GM12878 (cell line): ENCODE measurements around the gene DOK1. TPM values are rescaled to one million over a fixed set of nuclear protein-coding genes. Genes with fewer than 3 reads are reported as not detected.

ENCODE experiments used
- ATAC-seq: fragments of 200-7000 bp; cut with Tn5 transposase; 3 replicates; pipeline ENCODE4 v1.9.1; 2020; ENCODE audit warnings: mild to moderate bottlenecking, moderate library complexity
- BruUV-seq: library from RNA; stranded (reverse); fragments of 400-500 nt; replicated peaks from 2 replicates; lab custom pipeline; 2021; lab: Mats Ljungman, UMichigan
- CTCF ChIA-PET: fragments of 300-600 bp; sonication (Branson Sonifier 250); formaldehyde crosslinking; extraction: SDS; loops from one replicate; lab custom pipeline; 2021; ENCODE audit warnings: inconsistent platforms; lab: Yijun Ruan, JAX
- POLR2A ChIA-PET: fragments of 350-600 bp; formaldehyde crosslinking; extraction: SDS; loops from one replicate; lab custom pipeline; 2021; ENCODE audit warnings: inconsistent platforms; lab: Charles Lee
- RAD21 ChIA-PET: fragments of 300-600 bp; sonication (Branson Sonifier 250); formaldehyde crosslinking; loops from one replicate; lab custom pipeline; 2023; ENCODE audit warnings: antibody characterized with exemption; ENCODE audit not compliant: unreplicated experiment; lab: Charles Lee
- SMC1A ChIA-PET: fragments of 300-600 bp; sonication (Branson Sonifier 250); formaldehyde crosslinking; loops from one replicate; lab custom pipeline; 2023; ENCODE audit not compliant: unreplicated experiment, uncharacterized antibody; lab: Charles Lee
- DNase-seq: peaks from one replicate; pipeline ENCODE4 v3.0.0-alpha.2; 2011; ENCODE audit warnings: low read depth, low spot score
- FAIRE-seq: peaks from 3 replicates; lab custom pipeline; 2011; peaks lifted over from hg19 to GRCh38; lab: Jason Lieb, UNC
- H2AFZ ChIP-seq: 2 replicates; pipeline ENCODE4 v1.6.0; 2011; ENCODE audit warnings: low read depth, low read length, control low read depth; ENCODE audit not compliant: control insufficient read depth
- H3K27ac ChIP-seq: 2 replicates; pipeline ENCODE4 v1.5.1; 2011; ENCODE audit warnings: control low read depth; ENCODE audit not compliant: control insufficient read depth, insufficient read depth
- H3K27me3 ChIP-seq, 2 experiments: replicated peaks in 1 of 2; 2 replicates each; pipeline versions ENCODE4 v1.6.0 to v1.6.1; 2011; ENCODE audit warnings: low read length in 1 of 2; ENCODE audit not compliant: control insufficient read depth in 2 of 2, insufficient read depth in 2 of 2
- H3K36me3 ChIP-seq, 2 experiments: 2 replicates each; pipeline ENCODE4 v1.5.1; 2011; ENCODE audit warnings: low read length in 1 of 2; ENCODE audit not compliant: control insufficient read depth in 2 of 2, insufficient read depth in 2 of 2
- H3K4me1 ChIP-seq: 2 replicates; pipeline ENCODE4 v1.6.1; 2011; ENCODE audit warnings: mild to moderate bottlenecking, low read length, moderate library complexity, mixed read lengths; ENCODE audit not compliant: control insufficient read depth, insufficient read depth
- H3K4me2 ChIP-seq: 2 replicates; pipeline ENCODE4 v1.6.0; 2011; ENCODE audit warnings: control low read depth; ENCODE audit not compliant: control insufficient read depth, insufficient read depth
- H3K4me3 ChIP-seq: fragments of 200-600 bp; sonication (generic); 2 replicates; pipeline ENCODE4 v1.5.1; 2016
- H3K79me2 ChIP-seq: 2 replicates; pipeline ENCODE4 v1.6.0; 2011; ENCODE audit warnings: low read length; ENCODE audit not compliant: control insufficient read depth, insufficient read depth
- H3K9ac ChIP-seq: 2 replicates; pipeline ENCODE4 v1.8.0; 2011; ENCODE audit warnings: low read length, control low read depth, mixed read lengths; ENCODE audit not compliant: control insufficient read depth, insufficient read depth
- H3K9me3 ChIP-seq: replicated peaks from 3 replicates; pipeline ENCODE4 v1.5.1; 2011; ENCODE audit warnings: mild to moderate bottlenecking, low read length; ENCODE audit not compliant: control insufficient read depth, insufficient read depth
- H4K20me1 ChIP-seq: 2 replicates; pipeline ENCODE4 v1.6.0; 2011; ENCODE audit not compliant: control insufficient read depth, insufficient read depth
- CBX3 ChIP-seq: fragments of 200-600 bp; sonication (generic); IDR thresholded peaks from 2 replicates; pipeline ENCODE4 v1.6.1; 2016; ENCODE audit warnings: low read depth, borderline replicate concordance
- E4F1 ChIP-seq: fragments of 450-650 bp; IDR thresholded peaks from 2 replicates; pipeline ENCODE4 v1.6.1; 2018; ENCODE audit warnings: borderline replicate concordance, mild to moderate bottlenecking; ENCODE audit not compliant: partially characterized antibody
- EGR1 ChIP-seq, 2 experiments: IDR thresholded peaks; 1 replicate in 1 of 2; 2 replicates in 1 of 2; pipeline ENCODE4 v1.6.1; 2011 to 2012; ENCODE audit warnings: low read depth in 2 of 2, low read length in 2 of 2, borderline replicate concordance in 1 of 2, mild to moderate bottlenecking in 1 of 2, moderate library complexity in 1 of 2
- FOS ChIP-seq: IDR thresholded peaks from 3 replicates; pipeline ENCODE4 v1.6.1; 2011; ENCODE audit warnings: borderline replicate concordance; ENCODE audit not compliant: insufficient read length; ENCODE audit errors: extremely low read depth
- FOXK2 ChIP-seq: fragments of 450-650 bp; IDR thresholded peaks from 2 replicates; pipeline ENCODE4 v1.6.1; 2017; ENCODE audit warnings: mild to moderate bottlenecking, moderate library complexity
- FOXM1 ChIP-seq: IDR thresholded peaks from 2 replicates; pipeline ENCODE4 v1.6.1; 2012; ENCODE audit warnings: low read depth, mild to moderate bottlenecking, inconsistent platforms, low read length, moderate library complexity
- MTA3 ChIP-seq: IDR thresholded peaks from 2 replicates; pipeline ENCODE4 v1.6.1; 2012; ENCODE audit warnings: low read length, inconsistent platforms, borderline replicate concordance
- NBN ChIP-seq: fragments of 450-650 bp; IDR thresholded peaks from 2 replicates; pipeline ENCODE4 v1.6.1; 2016
- NFIC ChIP-seq: IDR thresholded peaks from 2 replicates; pipeline ENCODE4 v1.6.1; 2012; ENCODE audit warnings: low read depth, mild to moderate bottlenecking, inconsistent platforms, low read length, moderate library complexity
- NFYB ChIP-seq: IDR thresholded peaks from 2 replicates; pipeline ENCODE4 v1.6.1; 2011; ENCODE audit warnings: low read depth, mild to moderate bottlenecking, low read length, improper control_type of control experiment, moderate library complexity; ENCODE audit not compliant: insufficient read depth
- NR2C2 ChIP-seq: IDR thresholded peaks from 2 replicates; pipeline ENCODE4 v1.6.1; 2011; ENCODE audit warnings: borderline replicate concordance, low read depth; ENCODE audit not compliant: control insufficient read depth, insufficient read length
- PKNOX1 ChIP-seq: fragments of 450-650 bp; IDR thresholded peaks from 2 replicates; pipeline ENCODE4 v1.6.1; 2016; ENCODE audit warnings: mild to moderate bottlenecking
- POLR2A ChIP-seq: IDR thresholded peaks from 2 replicates; pipeline ENCODE4 v1.6.1; 2011; ENCODE audit warnings: low read depth, mild to moderate bottlenecking, low read length
- STAT1 ChIP-seq: fragments of 450-650 bp; conservative IDR thresholded peaks from 2 replicates; pipeline ENCODE4 v1.6.1; 2014; ENCODE audit warnings: antibody characterized with exemption, mild to moderate bottlenecking
- STAT3 ChIP-seq: IDR thresholded peaks from 2 replicates; pipeline ENCODE4 v1.6.1; 2011; ENCODE audit warnings: low read depth, low read length, improper control_type of control experiment
- SUPT20H ChIP-seq: IDR thresholded peaks from 2 replicates; pipeline ENCODE4 v1.6.1; 2011; ENCODE audit warnings: low read depth, mild to moderate bottlenecking, low read length, moderate library complexity, borderline replicate concordance; ENCODE audit not compliant: control insufficient read depth
- ZSCAN29 ChIP-seq: fragments of 450-650 bp; IDR thresholded peaks from 2 replicates; pipeline ENCODE4 v1.6.1; 2017; ENCODE audit warnings: mild to moderate bottlenecking, moderate library complexity
- WGBS: methylation state at CpG from one replicate; pipeline ENCODE4 v1.1.6; 2016; ENCODE audit warnings: low lambda C conversion rate; ENCODE audit not compliant: insufficient replicate concordance, insufficient coverage; ENCODE audit errors: missing lambda C conversion rate; 5-methylcytosine and 5-hydroxymethylcytosine counted together
- in situ Hi-C: fragments of 300-500 bp; cut with MboI; formaldehyde crosslinking; loops from 9 replicates; pipeline ENCODE4 v1.14.3; 2018; ENCODE audit warnings: mixed read lengths
- intact Hi-C: fragments of 100-400 bp; cut with micrococcal nuclease; formaldehyde crosslinking; loops from one replicate; pipeline ENCODE4 v1.14.2; 2022; ENCODE audit not compliant: unreplicated experiment
- polyA plus RNA-seq, 11 experiments: library from polyadenylated mRNA; depleted of rRNA in 4 of 11; unstranded in 6 of 11; stranded (reverse) in 5 of 11; fragments of >200 nt; fragmentation: Nextera tagmentation in 4 of 11; fragmentation: Illumina TruSeq in 1 of 11; extraction: Ambion mirVana in 4 of 11; extraction: Trizol in 1 of 11; gene quantifications; 1 replicate in 1 of 11; 2 replicates in 10 of 11; pipeline versions ENCODE4 v1.2.1 to v1.2.3, GENCODE V29; 2011 to 2016; ENCODE audit warnings: inconsistent platforms in 2 of 11, missing spikeins in 2 of 11, low read depth in 1 of 11
- total RNA-seq, 4 experiments: library from RNA; depleted of rRNA in 3 of 4; stranded (reverse); fragments of >200 nt in 3 of 4; fragmentation: Illumina TruSeq in 1 of 4; extraction: Trizol in 1 of 4; gene quantifications; 2 replicates each; pipeline versions ENCODE4 v1.2.1 to v1.2.3, GENCODE V29; 2013 to 2021

The DOK1 gene
- total and polyA plus RNA-seq, 10 of the 15 experiments (the other 5 are each of a cell fraction or from before 2014, with no cell fraction given) = 1.4 to 104 (median 59.7) TPM

- POLR2A ChIA-PET = no interaction called here
- RAD21 ChIA-PET = no interaction called here
- in situ Hi-C loops (no loop called here), intact Hi-C loops (no loop called here)
- no peaks in the 10 kb centered on the region for H3K27me3 ChIP-seq
- no peak overlapping the region for H3K9ac ChIP-seq
- no peaks in the 10 kb centered on the region for H3K9me3 ChIP-seq
- no peak overlapping the region for H3K4me2 ChIP-seq
- peaks cover 18% of the 10 kb centered on the region for H3K79me2 ChIP-seq
- peaks cover 21% of the 10 kb centered on the region for H3K4me1 ChIP-seq
- H3K4me3 ChIP-seq = no peak overlapping the region
- BruUV-seq = no TSS peak
- TF ChIP-seq NR2C2 = no peak
- TF ChIP-seq PKNOX1 = no peak
- no peak for TF ChIP-seq MTA3
- TF ChIP-seq STAT1 = no peak
- no peak for TF ChIP-seq FOS
- TF ChIP-seq CBX3 = no peak
- TF ChIP-seq ZSCAN29 = no peak
- no peak for TF ChIP-seq NBN
- no peak for TF ChIP-seq EGR1 (IDR thresholded peaks at IDR 0.05; ENCODE audit: borderline replicate concordance in 1 of 2, low read depth in 2 of 2, low read length in 2 of 2)
- no peak for TF ChIP-seq STAT3
- TF ChIP-seq POLR2A = no peak
- TF ChIP-seq SUPT20H = no peak
- no peak for TF ChIP-seq FOXM1
- no peak for TF ChIP-seq E4F1
- TF ChIP-seq NFYB = no peak
- no peak for TF ChIP-seq NFIC
- TF ChIP-seq FOXK2 = no peak
- H2AFZ ChIP-seq = no peak overlapping the region
- no peaks in the 10 kb centered on the region for H4K20me1 ChIP-seq
- no peak overlapping the region for H3K27ac ChIP-seq
- 84% methylated on average over 9 of the region's 9 CpGs for whole genome bisulfite sequencing
- FAIRE-seq (no peak), DNase-seq (no peak), ATAC-seq (no peak)
- CTCF ChIA-PET = no interaction called here
- H3K36me3 ChIP-seq = peaks cover 12 to 17% of the 10 kb centered on the region in 2 experiments
- SMC1A ChIA-PET = no interaction called here
Measured at GRCh38 chr2:74524005-74524404, 30.5 kb upstream of the DOK1 start.
